ENCODE results near the gene TMEM80. TPM values are rescaled to one million over a fixed set of nuclear protein-coding genes. Genes with fewer than 3 reads are reported as not detected.

TMEM80 gene
- total and polyA plus RNA-seq, 2 of the 8 experiments (the other 6 are each of a cell fraction or from before 2014, with no cell fraction given): 8.0 to 16.3 TPM

GRCh38 chr11:737366-737765 is 41.8 kb downstream of the TMEM80 start:
- Histone ChIP-seq H3K79me1 (ENCODE audit: low read depth, low read length) (no peaks in the 10 kb centered on the region), H3K14ac (ENCODE audit: insufficient read length) (no peak overlapping the region), H4K20me1 (replicated peaks in 1 of 2; ENCODE audit: control insufficient read depth in 1 of 2, insufficient read depth in 2 of 2, low read length in 2 of 2) (no peaks in the 10 kb centered on the region), H3K23me2 (ENCODE audit: low read depth, low read length) (no peaks in the 10 kb centered on the region), H4K91ac (replicated peaks; ENCODE audit: insufficient read length, low read length) (peak overlapping the region; percentile 55), H3K18ac (ENCODE audit: extremely low read depth, low read length) (peak overlapping the region; percentile 48; the same call in 1 of the 2 replicates), H3K27me3 (replicated peaks in 1 of 4; ENCODE audit: control insufficient read depth in 3 of 4, extremely low read depth in 1 of 4, insufficient read depth in 3 of 4, low read length in 3 of 4) (no peaks in the 10 kb centered on the region; a peak in 1 of 7 replicates), H2AFZ (ENCODE audit: low read length) (0 out of 2 replicates have a peak overlapping the region, but pooled peaks have one; percentile 40), H3K9me3 (ENCODE audit: insufficient read depth in 2 of 2, low read depth in 1 of 2, low read length in 1 of 2) (no peaks in the 10 kb centered on the region), H3K27ac (ENCODE audit: low read depth, low read length) (no peak overlapping the region), H3K56ac (replicated peaks; ENCODE audit: insufficient read length, low read depth, low read length) (no peak overlapping the region), H2BK12ac (ENCODE audit: low read depth, low read length) (no peak overlapping the region), H3K4me3 (ENCODE audit: extremely low read depth in 1 of 4, insufficient read depth in 2 of 4, low read depth in 3 of 4, low read length in 4 of 4) (no peak overlapping the region), H2BK120ac (replicated peaks; ENCODE audit: low read depth, low read length) (no peak overlapping the region), H2BK20ac (ENCODE audit: low read length) (peak overlapping the region; percentile 80; the same call in 1 of the 2 replicates), H3K36me3 (ENCODE audit: control insufficient read depth in 2 of 4, insufficient read depth in 4 of 4, low read length in 3 of 4) (no peaks in the 10 kb centered on the region), H3K23ac (ENCODE audit: insufficient read length) (no peak overlapping the region), H4K8ac (ENCODE audit: extremely low read depth, insufficient read depth, low read length) (peak overlapping the region; percentile 63), H2BK5ac (ENCODE audit: low read depth, low read length) (no peak overlapping the region), H3K4ac (replicated peaks; ENCODE audit: insufficient read length, low read depth, low read length) (no peak overlapping the region), H4K5ac (ENCODE audit: insufficient read length, low read depth, low read length) (no peak overlapping the region), H2BK15ac (ENCODE audit: low read length) (peak overlapping the region; percentile 65; the same call in 1 of the 2 replicates), H3K4me1 (replicated peaks in 1 of 4; ENCODE audit: control insufficient read depth in 3 of 4, insufficient read depth in 4 of 4, low read length in 3 of 4) (no peaks in the 10 kb centered on the region), H3K9ac (replicated peaks in 1 of 4; ENCODE audit: extremely low read depth in 1 of 4, low read depth in 3 of 4, low read length in 3 of 4) (no peak overlapping the region), H3K4me2 (ENCODE audit: insufficient read depth in 1 of 2, low read depth in 2 of 2, low read length in 2 of 2) (no peak overlapping the region), H3K79me2 (ENCODE audit: control insufficient read depth in 1 of 2, insufficient read depth in 2 of 2, low read length in 2 of 2) (no peaks in the 10 kb centered on the region), H2AK5ac (ENCODE audit: low read depth, low read length) (no peak overlapping the region)
- WGBS, 2 experiments (ENCODE audit: extremely low coverage in 1 of 2, insufficient coverage in 1 of 2, insufficient read length in 1 of 2, insufficient replicate concordance in 2 of 2, low coverage in 1 of 2, low lambda C conversion rate in 2 of 2, missing lambda C conversion rate in 1 of 2): 90% methylated on average over 11 of the region's 11 CpGs; no CpG with 5 or more reads in 1 of the 2 experiments
- ChIA-PET CTCF (ENCODE audit: partially characterized antibody) (interaction anchor here (1.1 to 2.3 kb wide), 6 partner anchors 9 to 76 kb away, joined by 3 to 14 read pairs (median 5); no protein-coding TSS in a partner anchor), POLR2A (ENCODE audit: partially characterized antibody) (interaction anchor here (1.4 to 32.3 kb wide), 3 partner anchors 9 to 30 kb away, joined by 3 to 636 read pairs (median 5); partner anchors contain the start of genes GATD1 and TALDO1)
- DNase-seq (ENCODE audit: low read depth in 1 of 2, low spot score in 2 of 2): no peak
- FAIRE-seq: no peak
- TF ChIP-seq EP300 (IDR thresholded peaks at IDR 0.05; ENCODE audit: borderline replicate concordance in 1 of 2, low read depth in 2 of 2, low read length in 2 of 2) (no peak), GTF2F1 (IDR thresholded peaks at IDR 0.05; ENCODE audit: borderline replicate concordance, low read depth, low read length) (no peak), CBX8 (IDR thresholded peaks at IDR 0.05; ENCODE audit: borderline replicate concordance, low read depth, low read length) (no peak), POU5F1 (IDR thresholded peaks at IDR 0.05; ENCODE audit: low read depth, low read length) (no peak), TBP (IDR thresholded peaks at IDR 0.05; ENCODE audit: low read depth, low read length) (no peak)
